NCI-H82 treated with DMSO at 0.1 percent for 48 hours (cell line): ENCODE measurements around the gene PARG.
"Not testable (repeated sequence)": the region's sequence is repeated elsewhere in the genome, so short reads cannot be mapped to it uniquely, and the experiment has no call there.

ENCODE experiments used
- DNase-seq: peaks from one replicate; lab custom pipeline; 2025; ENCODE audit not compliant: unreplicated experiment; lab: John Stamatoyannopoulos, UW

Gene PARG

DNA sequence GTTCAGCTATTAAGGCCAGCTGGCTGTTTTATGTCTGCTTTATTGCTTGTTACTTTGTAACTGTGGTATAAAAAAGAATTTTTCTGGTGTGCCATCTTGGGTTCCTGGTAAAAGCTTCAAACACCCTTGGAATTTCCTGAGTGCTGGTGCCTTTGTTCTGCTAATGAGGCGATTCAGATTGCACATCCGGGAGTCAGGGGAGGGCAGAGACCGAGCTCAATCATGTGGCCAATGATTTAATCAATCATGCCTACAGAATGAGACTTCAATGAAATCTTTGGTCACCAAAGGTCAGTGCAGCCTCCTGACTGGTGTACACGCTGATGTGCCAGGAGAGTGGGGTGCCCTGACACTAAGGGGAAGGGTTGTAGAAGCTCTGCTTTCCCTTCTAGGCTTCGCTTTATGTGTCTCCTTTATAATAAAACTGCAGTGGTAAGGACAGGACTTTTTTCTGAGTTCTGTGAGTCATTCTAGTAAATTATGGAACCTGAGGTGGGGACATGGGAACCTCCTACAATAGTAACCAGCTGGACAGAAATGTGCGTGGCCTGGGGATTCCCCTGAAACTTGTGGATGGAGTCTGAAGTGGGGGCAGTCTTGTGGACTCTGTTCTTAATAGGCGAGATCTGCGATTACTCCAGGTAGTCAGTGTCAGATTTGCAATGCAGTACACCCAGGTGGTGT lies 110.3 kb downstream of the PARG start:
- DNase-seq = no peak

- no peak for DNase-seq
Measured at GRCh38 chr10:49830846-49831245, 111.0 kb downstream of the PARG start.

GRCh38 chr10:49830016-49830415 lies 111.8 kb downstream of the PARG start:
- no peak for DNase-seq

- DNase-seq = no peak
Measured at GRCh38 chr10:49827297-49827696, 114.5 kb downstream of the PARG start.

GRCh38 chr10:49819234-49819958 lies 122.4 kb downstream of the PARG start:
- no peak for DNase-seq

GRCh38 chr10:49817845-49818244 lies 124.0 kb downstream of the PARG start:
- DNase-seq = no peak

- no peak for DNase-seq
Measured at GRCh38 chr10:49803988-49804387, 137.8 kb downstream of the PARG start.

DNA sequence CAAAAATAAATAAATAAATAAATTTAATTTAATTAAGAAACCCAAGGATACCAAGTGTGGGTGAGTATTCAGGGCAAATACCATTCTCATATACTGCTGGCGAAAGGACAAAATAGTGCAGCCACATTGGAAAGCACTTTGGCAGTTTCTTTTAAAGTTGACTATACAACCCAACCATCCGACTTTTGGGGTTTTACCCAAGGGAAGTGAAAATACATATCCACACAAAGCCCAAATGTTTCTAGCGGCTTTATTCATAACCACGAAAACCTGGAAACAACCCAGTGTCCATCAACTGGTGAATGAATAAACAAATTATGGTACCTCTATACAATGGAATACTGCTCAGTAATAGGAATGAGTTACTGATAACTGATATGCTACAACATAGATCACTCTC lies 143.6 kb downstream of the PARG start:
- DNase-seq = no peak

DNA sequence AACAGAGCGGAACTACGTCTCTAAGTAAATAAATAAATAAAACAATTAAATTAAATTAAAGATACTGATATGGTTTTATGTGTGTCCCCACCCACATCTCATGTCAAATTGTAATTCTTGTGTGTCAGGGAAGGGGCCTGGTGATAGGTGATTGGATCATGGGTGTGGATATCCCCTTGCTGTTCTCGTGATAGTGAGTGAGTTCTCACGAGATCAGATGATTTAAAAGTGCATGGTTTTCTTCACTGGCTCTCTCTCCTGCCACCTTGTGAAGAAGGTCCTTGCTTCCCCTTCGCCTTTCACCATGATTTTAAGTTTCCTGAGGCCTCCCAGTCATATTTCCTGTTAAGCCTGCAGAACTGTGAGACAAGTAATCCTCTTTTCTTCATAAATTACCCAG lies 150.7 kb downstream of the PARG start:
- DNase-seq = no peak

DNA sequence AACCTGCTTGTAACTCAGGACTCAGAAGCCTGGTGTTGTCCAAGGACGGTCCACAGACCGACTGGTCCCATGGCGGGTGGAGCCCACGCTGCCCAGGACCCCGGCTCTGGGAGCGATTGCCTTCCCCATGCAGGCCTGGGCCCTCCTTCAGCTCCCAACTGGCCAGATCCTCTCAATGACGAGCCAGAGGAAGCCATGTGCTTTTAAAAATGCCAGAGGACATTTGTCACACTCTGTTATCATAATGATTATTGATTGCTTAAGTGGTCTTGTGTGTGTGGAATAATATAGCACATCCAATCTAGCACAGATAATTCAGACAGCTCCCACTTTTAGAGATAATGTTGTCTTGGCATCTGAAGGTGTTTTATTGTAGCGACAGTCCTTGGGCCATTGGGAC lies 157.1 kb downstream of the PARG start:
- DNase-seq = no peak

DNA sequence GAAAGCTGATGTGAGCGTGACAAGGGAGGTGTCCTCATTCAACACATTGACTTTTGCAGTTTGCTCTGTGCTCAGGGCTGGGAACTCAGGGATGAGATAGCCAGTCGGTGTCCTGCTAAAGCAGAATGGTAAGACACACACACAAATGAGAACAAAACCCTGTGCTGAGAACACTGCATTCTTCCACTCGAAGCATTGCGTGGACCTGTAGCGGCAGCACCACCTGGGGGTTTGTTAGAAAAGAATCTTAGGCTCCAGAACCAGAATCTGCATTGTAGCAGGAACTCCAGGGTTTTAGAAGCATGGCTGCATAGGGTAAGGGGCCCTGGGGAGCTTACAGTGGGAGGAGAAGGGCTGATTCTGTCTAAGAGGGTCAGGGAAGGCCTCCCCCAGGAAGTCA lies 158.2 kb downstream of the PARG start:
- DNase-seq = no peak

DNA sequence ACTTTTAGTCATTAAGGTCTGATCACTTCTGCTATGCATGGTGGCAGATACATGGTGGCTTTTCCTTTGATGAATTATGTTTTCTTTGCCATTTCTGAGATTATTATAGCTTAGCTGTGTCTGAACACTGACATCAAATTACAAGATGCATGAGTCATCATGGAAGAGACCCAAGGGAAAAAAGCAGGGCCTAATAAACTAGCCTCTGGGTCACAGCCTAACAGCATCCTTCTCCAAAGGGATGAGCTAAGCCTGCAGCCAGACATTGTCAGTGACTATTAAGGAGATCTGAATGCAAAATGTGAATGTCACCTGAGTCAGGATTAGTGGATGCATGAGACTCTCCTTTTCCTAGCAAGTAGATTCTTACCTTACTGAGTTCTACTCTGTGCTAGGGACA lies 160.6 kb downstream of the PARG start:
- DNase-seq = no peak

DNA sequence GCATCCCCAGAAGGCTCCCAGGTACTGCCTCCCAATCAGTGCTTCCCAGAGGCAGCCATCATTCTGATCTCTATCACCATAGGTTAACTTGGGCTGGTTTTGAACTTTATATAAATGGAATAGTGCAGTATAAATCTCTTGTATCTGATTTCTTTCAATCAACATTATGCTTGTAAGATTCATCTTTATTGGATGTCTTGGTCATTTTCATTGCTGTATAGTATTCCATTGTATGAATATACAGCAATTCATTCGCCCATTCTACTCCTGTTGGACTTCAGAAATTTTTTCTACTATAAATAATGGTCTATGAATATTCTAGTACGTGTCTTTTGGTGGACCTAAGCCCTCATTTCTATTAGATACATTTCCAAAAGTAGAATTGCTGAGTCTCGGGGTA lies 163.6 kb downstream of the PARG start:
- no peak for DNase-seq

- DNase-seq = no peak
Measured at GRCh38 chr10:49776851-49777250, 165.0 kb downstream of the PARG start.

DNA sequence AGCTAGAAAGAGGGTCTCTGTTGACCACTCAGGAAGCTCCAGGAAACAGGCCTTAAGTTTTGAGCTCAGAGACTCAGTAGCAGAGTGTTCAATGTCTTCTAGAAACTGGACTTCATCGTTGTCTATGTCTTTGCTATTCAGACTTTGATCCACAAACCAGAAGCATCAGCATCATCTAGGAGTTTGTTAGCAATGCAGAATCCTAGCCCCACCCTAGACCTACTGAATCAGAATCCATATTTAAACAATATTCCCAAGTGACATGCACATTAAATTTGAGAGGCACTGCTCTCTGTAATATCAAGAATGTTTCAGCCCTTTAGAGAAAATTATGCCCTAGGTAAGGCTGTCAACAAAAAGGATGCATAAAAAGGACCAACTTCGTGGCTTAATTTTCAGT lies 166.8 kb downstream of the PARG start:
- DNase-seq = no peak

DNA sequence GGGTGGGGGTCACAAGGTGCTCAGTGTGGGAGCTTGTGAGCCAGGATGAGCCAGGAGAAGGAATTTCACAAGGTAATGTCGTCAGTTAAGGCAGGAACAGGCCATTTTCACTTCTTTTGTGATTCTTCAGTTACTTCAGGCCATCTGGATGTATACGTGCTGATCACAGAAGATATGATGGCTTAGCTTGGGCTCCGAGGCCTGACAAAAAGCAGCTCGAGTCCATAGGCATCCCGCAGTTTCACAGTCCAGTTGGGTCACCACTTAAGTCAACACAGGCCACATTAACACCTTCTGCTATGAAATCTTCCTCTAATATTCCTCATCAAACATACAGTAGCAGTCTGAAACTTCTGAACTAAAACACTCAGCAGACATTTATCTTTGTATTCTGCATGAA lies 168.9 kb downstream of the PARG start:
- not testable (repeated sequence) for DNase-seq

DNA sequence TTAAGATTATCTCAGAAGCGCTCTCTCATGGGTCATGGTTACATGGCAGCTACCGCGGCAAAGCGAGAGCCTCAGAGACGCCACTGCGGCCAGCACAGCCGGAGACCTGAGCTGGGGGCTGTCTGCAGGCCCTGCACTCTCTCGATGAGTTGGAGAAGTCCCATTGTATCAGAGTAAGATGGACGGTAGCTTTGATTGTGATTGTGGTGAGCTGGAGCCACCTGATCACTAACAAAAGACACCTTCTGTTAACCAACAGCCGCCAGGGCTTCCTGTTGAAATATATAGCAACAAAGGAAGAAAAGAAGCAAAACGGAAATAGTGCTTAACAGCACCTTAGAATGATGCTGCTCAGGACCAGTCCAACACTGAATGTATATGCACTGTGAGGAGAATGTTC lies 170.8 kb downstream of the PARG start:
- not testable (repeated sequence) for DNase-seq

- no peak for DNase-seq
Measured at GRCh38 chr10:49769692-49770091, 172.1 kb downstream of the PARG start.

DNA sequence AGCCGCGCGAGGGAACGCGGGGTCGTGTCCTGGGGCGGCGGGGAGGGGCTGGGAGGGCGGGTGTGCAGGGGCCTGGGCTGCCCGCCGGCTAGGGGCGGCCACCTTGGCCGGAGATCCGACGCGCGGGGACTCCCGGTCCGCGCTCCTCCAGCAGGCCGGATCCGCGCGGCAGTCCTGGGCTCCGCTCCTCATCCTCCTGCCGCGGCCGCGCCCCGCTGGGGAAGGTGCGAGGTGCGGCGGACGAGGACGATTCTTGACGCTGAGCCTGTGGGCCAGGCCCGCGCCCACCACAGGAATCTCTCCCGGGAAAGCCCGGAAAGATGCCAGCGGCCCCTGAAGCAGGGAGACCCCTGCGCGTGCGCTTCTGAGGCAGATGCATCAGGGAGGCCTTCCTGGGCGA lies 173.1 kb downstream of the PARG start:
- no peak for DNase-seq

GRCh38 chr10:49768329-49768728 lies 173.5 kb downstream of the PARG start:
- DNase-seq = no peak
